SK-N-SH (cell line): Measurements from ENCODE around the gene GKN1. TPM values are rescaled to one million over a fixed set of nuclear protein-coding genes. Genes with fewer than 3 reads are reported as not detected.

Experiments used
- CTCF ChIA-PET: fragments of 300-600, 350-600 bp; formaldehyde crosslinking; extraction: SDS; loops from one replicate; lab custom pipeline; 2021; lab: Yijun Ruan, JAX
- POLR2A ChIA-PET: fragments of 350-600 bp; sonication (Branson Sonifier 250); formaldehyde crosslinking; extraction: SDS; loops from one replicate; lab custom pipeline; 2020; ENCODE audit warnings: antibody characterized with exemption, inconsistent platforms; lab: Yijun Ruan, JAX
- DNase-seq: peaks from one replicate; pipeline ENCODE4 v3.0.0; 2012
- H2AFZ ChIP-seq: fragments of 200-600 bp; sonication (generic); 2 replicates; pipeline ENCODE4 v1.8.1; 2016; ENCODE audit warnings: antibody characterized with exemption, mild to moderate bottlenecking, low read depth
- H3F3A ChIP-seq: fragments of 200-600 bp; sonication (generic); replicated peaks from 2 replicates; pipeline ENCODE3; 2016; ENCODE audit warnings: antibody characterized with exemption, mild to moderate bottlenecking; ENCODE audit not compliant: insufficient read depth
- H3K27ac ChIP-seq, 2 experiments: fragments of 200-500 bp in 1 of 2; fragments of 200-600 bp in 1 of 2; sonication (Bioruptor generic) in 1 of 2; sonication (generic), shearing (Covaris generic) in 1 of 2; 2 replicates each; pipeline versions ENCODE4 v1.5.1 to v1.6.1; 2014 to 2016; ENCODE audit warnings: low read depth in 2 of 2, inconsistent platforms in 1 of 2, low read length in 1 of 2, mild to moderate bottlenecking in 1 of 2, mixed read lengths in 1 of 2
- H3K27me3 ChIP-seq: fragments of 200-600 bp; sonication (generic), shearing (Covaris generic); 2 replicates; pipeline ENCODE4 v1.6.1; 2016; ENCODE audit warnings: mixed run types; ENCODE audit not compliant: insufficient read depth
- H3K36me3 ChIP-seq, 2 experiments: fragments of 200-500 bp in 1 of 2; fragments of 200-600 bp in 1 of 2; sonication (Bioruptor generic) in 1 of 2; sonication (generic) in 1 of 2; replicated peaks in 1 of 2; 2 replicates each; pipeline versions ENCODE3 to v1.5.1; 2014 to 2016; ENCODE audit warnings: low read length in 1 of 2, mild to moderate bottlenecking in 1 of 2; ENCODE audit not compliant: insufficient read depth in 2 of 2, control insufficient read depth in 1 of 2
- H3K4me1 ChIP-seq, 2 experiments: fragments of 200-500 bp in 1 of 2; fragments of 200-600 bp in 1 of 2; sonication (Bioruptor generic) in 1 of 2; sonication (generic), shearing (Covaris generic) in 1 of 2; 2 replicates each; pipeline versions ENCODE4 v1.5.1 to v1.6.1; 2014 to 2016; ENCODE audit warnings: low read depth in 1 of 2, low read length in 1 of 2, mixed run types in 1 of 2; ENCODE audit not compliant: insufficient read depth in 2 of 2, control insufficient read depth in 1 of 2
- H3K4me2 ChIP-seq: fragments of 200-600 bp; sonication (generic), shearing (Covaris generic); 2 replicates; pipeline ENCODE4 v1.6.1; 2017; ENCODE audit warnings: mixed run types
- H3K4me3 ChIP-seq, 2 experiments: fragments of 200-500 bp in 1 of 2; fragments of 200-600 bp in 1 of 2; sonication (Bioruptor generic) in 1 of 2; sonication (generic), shearing (Covaris generic) in 1 of 2; 2 replicates each; pipeline versions ENCODE4 v1.5.1 to v1.8.1; 2014 to 2016; ENCODE audit warnings: low read depth in 2 of 2, inconsistent platforms in 1 of 2, low read length in 1 of 2, mild to moderate bottlenecking in 1 of 2, mixed read lengths in 1 of 2, moderate library complexity in 1 of 2
- H3K79me2 ChIP-seq: fragments of 200-600 bp; sonication (generic); 2 replicates; pipeline ENCODE4 v1.8.1; 2017; ENCODE audit warnings: mild to moderate bottlenecking; ENCODE audit not compliant: insufficient read depth
- H3K9ac ChIP-seq: fragments of 200-600 bp; sonication (generic); 2 replicates; pipeline ENCODE4 v1.6.1; 2017; ENCODE audit warnings: mixed run types
- H3K9me2 ChIP-seq: fragments of 200-600 bp; sonication (generic); 2 replicates; pipeline ENCODE4 v1.6.1; 2017; ENCODE audit warnings: mixed run types
- H3K9me3 ChIP-seq: fragments of 200-600 bp; sonication (generic); 2 replicates; pipeline ENCODE4 v1.6.1; 2017; ENCODE audit warnings: mixed run types, mild to moderate bottlenecking, moderate library complexity
- H4K20me1 ChIP-seq: fragments of 200-600 bp; sonication (generic); 2 replicates; pipeline ENCODE4 v1.6.1; 2017; ENCODE audit warnings: mild to moderate bottlenecking, mixed run types; ENCODE audit not compliant: insufficient read depth
- ELF1 ChIP-seq: IDR thresholded peaks from 2 replicates; pipeline ENCODE4 v1.4.0; 2012
- EP300 ChIP-seq, 2 experiments: IDR thresholded peaks; 2 replicates each; pipeline versions ENCODE4 v1.4.0 to v1.6.1; 2012; ENCODE audit warnings: borderline replicate concordance in 1 of 2, low read depth in 1 of 2, low read length in 1 of 2
- EZH2phosphoT487 ChIP-seq: fragments of 200-600 bp; sonication (generic); IDR thresholded peaks from 2 replicates; pipeline ENCODE4 v1.6.1; 2017; ENCODE audit warnings: low read depth, mixed run types, mild to moderate bottlenecking, antibody characterized with exemption, moderate library complexity, borderline replicate concordance
- FOXM1 ChIP-seq: IDR thresholded peaks from 2 replicates; pipeline ENCODE4 v1.4.0; 2012; ENCODE audit warnings: low read depth, mild to moderate bottlenecking
- GABPA ChIP-seq: IDR thresholded peaks from 2 replicates; pipeline ENCODE4 v1.4.0; 2012; ENCODE audit warnings: low read depth, mild to moderate bottlenecking
- GATA2 ChIP-seq: sonication (generic); formaldehyde crosslinking; IDR thresholded peaks from 2 replicates; pipeline ENCODE4 v1.5.0; 2020; ENCODE audit warnings: mild to moderate bottlenecking, missing genetic modification reagents
- IRF3 ChIP-seq: fragments of 150-350 bp; IDR thresholded peaks from 2 replicates; pipeline ENCODE4 v1.6.1; 2016; ENCODE audit warnings: mild to moderate bottlenecking, low read depth, low read length
- MEF2A ChIP-seq: IDR thresholded peaks from 2 replicates; pipeline ENCODE4 v1.4.0; 2012; ENCODE audit warnings: low read depth, borderline replicate concordance
- MXI1 ChIP-seq: IDR thresholded peaks from 2 replicates; pipeline ENCODE4 v1.6.1; 2012; ENCODE audit warnings: mild to moderate bottlenecking, low read depth, low read length, improper control_type of control experiment
- NFIC ChIP-seq: IDR thresholded peaks from 2 replicates; pipeline ENCODE4 v1.4.0; 2012; ENCODE audit warnings: borderline replicate concordance
- RAD21 ChIP-seq: IDR thresholded peaks from 2 replicates; pipeline ENCODE4 v1.6.1; 2012; ENCODE audit warnings: mild to moderate bottlenecking, low read length
- RCOR1 ChIP-seq: fragments of 150-350 bp; IDR thresholded peaks from 2 replicates; pipeline ENCODE4 v1.6.1; 2017; ENCODE audit warnings: antibody characterized with exemption, low read length
- REST ChIP-seq: IDR thresholded peaks from 2 replicates; pipeline ENCODE4 v1.6.1; 2012; ENCODE audit warnings: mild to moderate bottlenecking, low read depth, low read length, moderate library complexity
- RFX5 ChIP-seq: IDR thresholded peaks from 2 replicates; pipeline ENCODE4 v1.6.1; 2012; ENCODE audit warnings: mild to moderate bottlenecking, improper control_type of control experiment, low read length
- RXRA ChIP-seq: IDR thresholded peaks from 2 replicates; pipeline ENCODE4 v1.4.0; 2012; ENCODE audit warnings: low read depth, mild to moderate bottlenecking, borderline replicate concordance
- SIN3A ChIP-seq: IDR thresholded peaks from 2 replicates; pipeline ENCODE4 v1.6.1; 2012; ENCODE audit warnings: low read depth, mild to moderate bottlenecking, low read length, moderate library complexity, borderline replicate concordance
- SMC3 ChIP-seq: IDR thresholded peaks from 2 replicates; pipeline ENCODE4 v1.6.1; 2012; ENCODE audit warnings: low read depth, low read length, improper control_type of control experiment
- TCF12 ChIP-seq: IDR thresholded peaks from 2 replicates; pipeline ENCODE4 v1.4.0; 2012
- USF2 ChIP-seq: fragments of 150-350 bp; IDR thresholded peaks from 2 replicates; pipeline ENCODE4 v1.6.1; 2017; ENCODE audit warnings: antibody characterized with exemption, low read length, low read depth, borderline replicate concordance
- YY1 ChIP-seq: IDR thresholded peaks from 2 replicates; pipeline ENCODE4 v1.4.0; 2012; ENCODE audit warnings: low read depth, mild to moderate bottlenecking
- WGBS: methylation state at CpG from one replicate; pipeline ENCODE4 v1.1.6; 2017; ENCODE audit warnings: low lambda C conversion rate; 5-methylcytosine and 5-hydroxymethylcytosine counted together
- polyA plus RNA-seq, 3 experiments: library from polyadenylated mRNA; depleted of rRNA; stranded (reverse); fragments of >200 nt; gene quantifications; 2 replicates each; pipeline ENCODE4 v1.2.3, GENCODE V29; 2012

Gene GKN1
- polyA plus RNA-seq, 1 of the 3 experiments (the other 2 are of a cell fraction), result not detected

- H3K9me2 ChIP-seq, result no peaks in the 10 kb centered on the region
- CTCF ChIA-PET, result no interaction called here
- H3K27me3 ChIP-seq, result no peaks in the 10 kb centered on the region
- no peak for DNase-seq
- H3K27ac ChIP-seq, result peak overlapping the region in 1 of 2 experiments; percentile 91; a peak in 3 of 4 replicates
- H3K9ac ChIP-seq, result peak overlapping the region; percentile 50; the same call in 1 of the 2 replicates
- peaks cover 2 to 25% of the 10 kb centered on the region in 2 experiments; a peak in 3 of 4 replicates for H3K4me1 ChIP-seq
- H3K36me3 ChIP-seq, result no peaks in the 10 kb centered on the region
- POLR2A ChIA-PET, result no interaction called here
- H4K20me1 ChIP-seq, result no peaks in the 10 kb centered on the region
- no peaks in the 10 kb centered on the region for H3K79me2 ChIP-seq
- 93% methylated on average over 8 of the region's 8 CpGs for WGBS
- TF ChIP-seq EZH2phosphoT487 (no peak), FOXM1 (no peak), EP300 (IDR thresholded peaks at IDR 0.05; ENCODE audit: borderline replicate concordance in 1 of 2, low read depth in 1 of 2, low read length in 1 of 2) (no peak), MEF2A (no peak), NFIC (no peak), SMC3 (no peak), REST (no peak), MXI1 (no peak), RXRA (no peak), YY1 (no peak), RFX5 (no peak), RCOR1 (no peak), RAD21 (no peak), GABPA (no peak), TCF12 (no peak), SIN3A (no peak), IRF3 (no peak), ELF1 (no peak), GATA2 (CRISPR knock-in tag) (no peak), USF2 (no peak)
- peaks cover 29% of the 10 kb centered on the region for H3F3A ChIP-seq
- H3K9me3 ChIP-seq, result no peaks in the 10 kb centered on the region
- no peak overlapping the region for H3K4me2 ChIP-seq
- H2AFZ ChIP-seq, result peak overlapping the region; percentile 47; the same call in 1 of the 2 replicates
- H3K4me3 ChIP-seq, result no peak overlapping the region
Measured at GRCh38 chr2:68970566-68971265, 3.7 kb upstream of the GKN1 start.
